HepG2 (cell line): ENCODE results near the gene SKP1. TPM values are rescaled to one million over a fixed set of nuclear protein-coding genes. Genes with fewer than 3 reads are reported as not detected.
A peak's percentile ranks its signal among the peaks of the same experiment; 100 is the strongest.

ENCODE experiments used
- ATAD3A ChIP-seq: sonication (generic); formaldehyde crosslinking; IDR thresholded peaks from 2 replicates; pipeline ENCODE4 v1.4.0; 2020; ENCODE audit warnings: missing genetic modification reagents
- CEBPG ChIP-seq: IDR thresholded peaks from 2 replicates; pipeline ENCODE4 v1.6.1; 2016
- MNT ChIP-seq: fragments of 450-650 bp; IDR thresholded peaks from 2 replicates; pipeline ENCODE4 v1.6.1; 2016
- NCOA2 ChIP-seq: sonication (generic); formaldehyde crosslinking; IDR thresholded peaks from 2 replicates; pipeline ENCODE4 v1.8.0; 2022; ENCODE audit warnings: inconsistent platforms
- NFRKB ChIP-seq: fragments of 450-650 bp; IDR thresholded peaks from 2 replicates; pipeline ENCODE4 v1.6.1; 2017
- PHF8 ChIP-seq: sonication (generic); formaldehyde crosslinking; IDR thresholded peaks from 2 replicates; pipeline ENCODE4 v1.5.0; 2020; ENCODE audit warnings: missing genetic modification reagents
- REL ChIP-seq: sonication (generic); formaldehyde crosslinking; conservative IDR thresholded peaks from 2 replicates; pipeline ENCODE4 v1.8.0; 2022; ENCODE audit warnings: mild to moderate bottlenecking, missing genetic modification reagents, moderate library complexity
- SAFB2 ChIP-seq: sonication (generic); formaldehyde crosslinking; IDR thresholded peaks from 2 replicates; pipeline ENCODE4 v1.5.1; 2020; ENCODE audit warnings: missing genetic modification reagents, low read depth, mild to moderate bottlenecking, borderline replicate concordance
- ZBTB34 ChIP-seq: sonication (generic); formaldehyde crosslinking; IDR thresholded peaks from 2 replicates; pipeline ENCODE4 v1.8.0; 2022; ENCODE audit warnings: mild to moderate bottlenecking, missing genetic modification reagents
- ZBTB46 ChIP-seq: sonication (generic); formaldehyde crosslinking; IDR thresholded peaks from 2 replicates; pipeline ENCODE4 v1.4.0; 2020; ENCODE audit warnings: mild to moderate bottlenecking, missing genetic modification reagents, borderline replicate concordance
- ZFP1 ChIP-seq: IDR thresholded peaks from 2 replicates; pipeline ENCODE4 v1.6.1; 2016
- ZFP90 ChIP-seq: sonication (generic); formaldehyde crosslinking; IDR thresholded peaks from 2 replicates; pipeline ENCODE4 v1.8.0; 2022; ENCODE audit warnings: missing genetic modification reagents, mild to moderate bottlenecking, inconsistent platforms, borderline replicate concordance
- ZHX1 ChIP-seq: sonication (generic); formaldehyde crosslinking; IDR thresholded peaks from 2 replicates; pipeline ENCODE4 v1.8.1; 2022; ENCODE audit warnings: low read depth, mild to moderate bottlenecking, missing genetic modification reagents
- ZMYM4 ChIP-seq: sonication (generic); formaldehyde crosslinking; IDR thresholded peaks from 2 replicates; pipeline ENCODE4 v1.8.1; 2023; ENCODE audit warnings: mild to moderate bottlenecking, missing genetic modification reagents
- ZNF33B ChIP-seq: sonication (generic); formaldehyde crosslinking; IDR thresholded peaks from 2 replicates; pipeline ENCODE4 v1.5.1; 2020; ENCODE audit warnings: mild to moderate bottlenecking, missing genetic modification reagents
- ZNF589 ChIP-seq: sonication (generic); formaldehyde crosslinking; conservative IDR thresholded peaks from 2 replicates; pipeline ENCODE4 v1.8.0; 2022; ENCODE audit warnings: mild to moderate bottlenecking, moderate library complexity, missing genetic modification reagents
- ZNF678 ChIP-seq: sonication (generic); formaldehyde crosslinking; IDR thresholded peaks from 2 replicates; pipeline ENCODE4 v1.4.0; 2020; ENCODE audit warnings: mild to moderate bottlenecking, missing genetic modification reagents
- ZNF776 ChIP-seq: sonication (generic); formaldehyde crosslinking; IDR thresholded peaks from 2 replicates; pipeline ENCODE4 v1.4.0; 2020; ENCODE audit warnings: mild to moderate bottlenecking, missing genetic modification reagents
- ZNF777 ChIP-seq: sonication (generic); formaldehyde crosslinking; IDR thresholded peaks from 2 replicates; pipeline ENCODE4 v1.4.0; 2020; ENCODE audit warnings: missing genetic modification reagents
- ZNF841 ChIP-seq: sonication (generic); formaldehyde crosslinking; IDR thresholded peaks from 2 replicates; pipeline ENCODE4 v1.8.1; 2023; ENCODE audit warnings: missing genetic modification reagents, borderline replicate concordance
- ZNF878 ChIP-seq: sonication (generic); formaldehyde crosslinking; IDR thresholded peaks from 2 replicates; pipeline ENCODE4 v1.8.1; 2023; ENCODE audit warnings: mild to moderate bottlenecking, missing genetic modification reagents, moderate library complexity
- ZZZ3 ChIP-seq: sonication (generic); formaldehyde crosslinking; IDR thresholded peaks from 2 replicates; pipeline ENCODE4 v1.4.0; 2020; ENCODE audit warnings: missing genetic modification reagents, mild to moderate bottlenecking, borderline replicate concordance
- polyA plus RNA-seq, 8 experiments: library from polyadenylated mRNA; depleted of rRNA in 3 of 8; stranded (reverse) in 7 of 8; unstranded in 1 of 8; fragments of >200 nt; fragmentation: Illumina TruSeq in 4 of 8; extraction: Trizol in 4 of 8; gene quantifications; 2 replicates each; pipeline versions ENCODE4 v1.2.1 to v1.2.3, GENCODE V29; 2011 to 2016; ENCODE audit warnings: low read depth in 4 of 8, missing spikeins in 1 of 8, mixed read lengths in 1 of 8; ENCODE audit not compliant: insufficient read depth in 1 of 8
- total RNA-seq, 5 experiments: library from RNA; depleted of rRNA; stranded (reverse); fragments of >200 nt; fragmentation: Illumina TruSeq; extraction: Trizol; gene quantifications; 2 replicates each; pipeline ENCODE4 v1.2.3, GENCODE V29; 2016; ENCODE audit warnings: low read depth in 1 of 5
- TF ChIP-seq, protein P1 (sequence below): sonication (generic); formaldehyde crosslinking; IDR thresholded peaks from 2 replicates; pipeline ENCODE4 v1.4.0; 2020; ENCODE audit warnings: mild to moderate bottlenecking, missing genetic modification reagents

The SKP1 gene
- total and polyA plus RNA-seq, 2 of the 13 experiments (the other 11 are each of a cell fraction or from before 2014, with no cell fraction given) = 134 to 340 TPM

DNA sequence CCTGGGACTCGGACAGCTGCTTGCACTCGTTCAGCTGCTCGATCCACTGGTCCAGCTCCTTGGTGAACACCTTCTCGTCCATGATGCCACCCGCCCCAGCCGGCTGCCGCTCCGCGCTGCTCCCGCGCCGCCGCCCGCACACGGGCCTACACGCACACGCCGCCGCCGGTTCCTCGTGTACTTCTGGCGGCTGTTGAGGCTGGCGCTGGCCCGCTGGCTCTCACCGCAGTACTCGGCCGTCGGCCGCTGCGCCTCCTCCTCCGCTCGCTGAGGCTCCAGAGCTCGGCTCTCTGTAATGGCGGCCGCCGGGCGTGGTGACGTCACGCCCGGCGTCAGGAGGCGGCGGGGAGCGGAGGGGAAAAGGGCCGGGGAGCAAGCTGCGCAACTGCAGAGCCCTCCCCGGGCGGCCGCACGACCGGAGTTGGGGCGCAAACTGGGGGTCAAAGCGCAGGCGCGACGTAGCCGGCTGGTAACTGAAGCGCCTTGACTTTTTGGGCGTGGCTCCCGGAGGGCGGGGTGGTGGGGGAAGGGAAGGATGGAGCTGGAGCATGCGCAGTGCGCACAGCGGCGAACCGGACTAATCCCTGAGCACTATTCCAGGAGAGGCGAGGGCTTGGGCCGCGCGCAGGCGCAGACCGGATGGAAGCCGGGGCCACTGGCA lies 49.2 kb upstream of the SKP1 start, which contains the start of gene PPP2CA (continued):
- TF ChIP-seq REL (CRISPR knock-in tag) (0 out of 2 replicates have a peak, but pooled peaks have one; percentile 62), ZNF776 (no peak), PHF8 (CRISPR knock-in tag) (peak; percentile 91), CEBPG (CRISPR knock-in tag) (0 out of 2 replicates have a peak, but pooled peaks have one; percentile 5), ZNF878 (CRISPR knock-in tag) (no peak; the same call in 1 of the 2 replicates), ZZZ3 (CRISPR knock-in tag) (peak; percentile 59; the same call in 1 of the 2 replicates), ZNF589 (peak; percentile 70), NCOA2 (CRISPR knock-in tag) (no peak), ZNF777 (0 out of 2 replicates have a peak, but pooled peaks have one; percentile 37), ZNF678 (no peak), NFRKB (no peak), ZNF33B (CRISPR knock-in tag) (peak; percentile 60), ZBTB46 (CRISPR knock-in tag) (peak; percentile 82; the same call in 1 of the 2 replicates), MNT (no peak; the same call in 1 of the 2 replicates), SAFB2 (0 out of 2 replicates have a peak, but pooled peaks have one; percentile 20), ATAD3A (no peak), ZFP90 (0 out of 2 replicates have a peak, but pooled peaks have one; percentile 30), ZHX1 (CRISPR knock-in tag) (peak; percentile 96), ZNF841 (no peak), ZMYM4 (CRISPR knock-in tag) (peak; percentile 61; the same call in 1 of the 2 replicates), ZBTB34 (no peak), ZFP1 (no peak)
- TF ChIP-seq, protein P1, sequence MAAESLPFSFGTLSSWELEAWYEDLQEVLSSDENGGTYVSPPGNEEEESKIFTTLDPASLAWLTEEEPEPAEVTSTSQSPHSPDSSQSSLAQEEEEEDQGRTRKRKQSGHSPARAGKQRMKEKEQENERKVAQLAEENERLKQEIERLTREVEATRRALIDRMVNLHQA = no peak
